ENCODE data around the gene MAN1A1.

Gene MAN1A1

DNA sequence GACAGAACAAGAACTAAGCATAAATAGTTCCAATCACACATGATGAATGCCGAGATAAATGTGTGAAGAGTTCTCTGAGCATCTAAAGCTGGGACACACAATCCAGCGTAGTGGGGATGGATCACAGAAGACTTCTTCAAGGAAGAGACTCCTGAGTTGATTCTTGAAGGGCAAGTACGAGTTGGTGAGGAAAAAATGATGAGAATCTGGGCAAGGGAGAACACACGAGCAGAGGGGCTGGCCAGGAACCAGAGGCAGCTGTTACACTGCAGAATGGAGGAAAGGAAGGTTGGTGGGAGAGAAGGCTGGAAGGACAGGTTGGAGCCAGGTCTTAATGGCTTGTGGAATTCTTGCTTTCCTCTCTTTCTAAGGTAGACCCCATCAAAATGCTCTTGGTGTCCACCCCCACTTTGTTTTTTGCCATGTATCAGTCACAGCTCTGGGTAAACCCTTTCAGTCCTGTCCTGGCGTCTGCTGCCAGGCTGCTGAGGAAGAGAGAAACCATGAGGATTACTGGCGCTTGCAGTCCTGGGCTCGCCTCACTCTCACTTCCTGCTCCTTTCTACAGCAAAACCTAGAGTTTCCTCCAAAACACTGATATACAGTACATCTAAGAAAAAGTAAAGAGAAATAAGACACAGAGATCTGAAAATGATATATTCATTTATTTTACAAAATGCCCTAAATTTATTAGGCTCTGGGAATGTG lies 143.5 kb downstream of the MAN1A1 start:
- no peak for DNase-seq (ENCODE audit: extremely low read depth, low read depth)
- TF ChIP-seq, protein P1, sequence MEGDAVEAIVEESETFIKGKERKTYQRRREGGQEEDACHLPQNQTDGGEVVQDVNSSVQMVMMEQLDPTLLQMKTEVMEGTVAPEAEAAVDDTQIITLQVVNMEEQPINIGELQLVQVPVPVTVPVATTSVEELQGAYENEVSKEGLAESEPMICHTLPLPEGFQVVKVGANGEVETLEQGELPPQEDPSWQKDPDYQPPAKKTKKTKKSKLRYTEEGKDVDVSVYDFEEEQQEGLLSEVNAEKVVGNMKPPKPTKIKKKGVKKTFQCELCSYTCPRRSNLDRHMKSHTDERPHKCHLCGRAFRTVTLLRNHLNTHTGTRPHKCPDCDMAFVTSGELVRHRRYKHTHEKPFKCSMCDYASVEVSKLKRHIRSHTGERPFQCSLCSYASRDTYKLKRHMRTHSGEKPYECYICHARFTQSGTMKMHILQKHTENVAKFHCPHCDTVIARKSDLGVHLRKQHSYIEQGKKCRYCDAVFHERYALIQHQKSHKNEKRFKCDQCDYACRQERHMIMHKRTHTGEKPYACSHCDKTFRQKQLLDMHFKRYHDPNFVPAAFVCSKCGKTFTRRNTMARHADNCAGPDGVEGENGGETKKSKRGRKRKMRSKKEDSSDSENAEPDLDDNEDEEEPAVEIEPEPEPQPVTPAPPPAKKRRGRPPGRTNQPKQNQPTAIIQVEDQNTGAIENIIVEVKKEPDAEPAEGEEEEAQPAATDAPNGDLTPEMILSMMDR (IDR thresholded peaks at IDR 0.05; ENCODE audit: low read depth, low read length): no peak

DNA sequence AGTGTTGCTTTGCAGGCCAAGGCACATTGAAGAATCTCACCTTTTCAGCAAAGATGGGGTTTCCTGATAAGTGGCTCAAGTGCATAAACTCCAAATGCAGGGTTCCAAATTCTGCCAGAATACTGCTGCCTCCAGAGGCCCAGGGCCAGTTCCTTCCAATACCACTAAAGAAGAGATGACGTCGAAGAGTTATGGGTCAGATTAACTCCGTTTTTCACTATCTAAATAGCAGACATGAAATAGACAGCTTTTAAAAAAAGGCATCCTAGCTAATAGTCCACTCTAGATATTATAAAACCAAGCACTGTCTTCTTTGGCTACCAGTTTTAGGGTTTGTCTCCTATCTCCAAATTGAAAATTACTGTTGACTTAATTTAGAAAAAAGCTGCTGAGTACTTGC lies 144.8 kb downstream of the MAN1A1 start:
- DNase-seq (ENCODE audit: extremely low read depth, low read depth): no peak
- TF ChIP-seq, protein P1 (IDR thresholded peaks at IDR 0.05; ENCODE audit: low read depth, low read length): no peak

DNA sequence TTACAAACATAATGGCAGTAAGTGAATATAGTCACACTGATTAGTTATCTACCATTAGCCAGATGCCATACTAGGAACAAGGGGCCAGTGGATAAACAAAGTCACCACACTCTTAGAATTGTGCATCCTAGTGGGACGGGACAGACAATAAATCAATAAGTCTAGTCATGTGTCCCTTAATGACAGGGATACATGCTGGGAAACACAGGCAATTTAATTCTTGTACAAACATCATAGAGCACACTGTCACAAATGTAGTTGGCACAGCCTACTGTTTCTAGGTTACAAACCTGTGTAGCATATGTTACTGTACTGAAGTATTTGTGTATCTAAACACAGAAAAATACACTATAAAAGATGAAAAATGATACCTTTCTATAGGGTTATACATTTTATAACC lies 148.1 kb downstream of the MAN1A1 start:
- no peak for DNase-seq (ENCODE audit: extremely low read depth, low read depth)
- TF ChIP-seq, protein P1 (IDR thresholded peaks at IDR 0.05; ENCODE audit: low read depth, low read length): no peak

DNA sequence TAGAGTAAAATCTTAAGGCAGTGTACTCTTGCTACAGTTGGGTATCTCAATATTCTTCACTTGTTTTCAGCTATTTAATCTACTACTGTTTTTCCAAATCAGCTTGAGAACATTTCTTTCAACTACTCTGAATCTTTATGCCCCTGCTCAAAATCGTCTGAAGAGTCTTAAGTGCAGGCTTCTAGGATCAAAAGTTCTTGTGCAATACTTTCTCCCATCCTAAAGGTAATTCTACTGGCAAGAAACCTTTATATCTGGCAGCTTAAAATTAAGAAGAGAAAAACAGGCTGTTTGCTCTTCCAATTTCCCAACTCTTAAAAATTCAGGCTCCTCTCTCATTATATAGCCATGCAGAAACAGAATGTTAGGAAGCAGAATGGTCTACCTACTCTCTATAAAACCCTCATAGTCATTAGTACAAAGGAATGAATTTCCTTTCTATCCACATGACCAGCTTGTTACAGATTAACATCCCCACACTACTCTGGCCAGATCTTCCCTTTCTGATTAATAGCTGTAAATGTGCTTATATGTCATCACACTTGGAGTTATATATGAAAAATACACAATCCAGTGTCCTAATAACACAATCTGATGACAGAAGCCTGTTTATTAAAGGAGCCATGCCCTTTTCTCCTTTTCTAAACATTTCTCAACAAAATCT lies 148.9 kb downstream of the MAN1A1 start:
- TF ChIP-seq, protein P1 (IDR thresholded peaks at IDR 0.05; ENCODE audit: low read depth, low read length): no peak
- DNase-seq (ENCODE audit: extremely low read depth, low read depth): no peak

DNA sequence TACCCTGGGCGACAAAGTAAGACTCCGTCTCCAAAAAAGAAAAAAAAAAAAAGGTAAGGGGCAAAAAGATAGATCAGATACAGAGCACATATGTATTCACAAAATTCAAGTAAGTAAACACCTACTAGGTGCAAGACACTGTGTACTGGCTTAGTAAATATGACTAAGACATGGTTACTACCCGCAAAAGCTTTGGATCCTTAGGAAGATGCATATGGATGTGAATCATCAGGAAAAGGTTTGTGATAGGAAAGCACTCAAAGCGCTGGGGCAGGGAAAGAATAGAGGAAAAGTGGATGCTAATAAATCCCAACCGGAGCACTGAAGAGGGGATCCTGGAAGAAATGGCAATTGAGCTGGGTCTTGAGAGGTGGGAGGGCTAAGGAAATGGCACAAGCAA lies 152.3 kb downstream of the MAN1A1 start:
- TF ChIP-seq, protein P1 (IDR thresholded peaks at IDR 0.05; ENCODE audit: low read depth, low read length): no peak
- DNase-seq (ENCODE audit: extremely low read depth, low read depth): no peak

DNA sequence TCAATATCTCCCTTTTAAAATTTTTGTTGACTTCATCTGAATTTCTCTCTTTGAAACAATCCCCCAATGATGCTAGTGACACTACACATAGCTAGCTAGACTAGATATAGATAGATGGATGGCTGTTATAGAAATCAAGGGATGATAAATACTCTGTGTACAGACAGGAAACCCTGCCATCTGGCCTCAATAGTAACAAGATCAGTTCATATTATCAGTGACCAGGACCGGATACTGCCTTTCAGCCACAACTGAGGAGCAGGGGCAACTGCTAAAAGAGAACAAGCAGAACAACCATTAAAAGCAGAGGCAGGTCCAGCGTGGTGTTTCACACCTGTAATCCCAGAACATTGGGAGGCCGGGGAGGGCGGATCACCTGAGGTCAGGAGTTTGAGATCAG lies 152.8 kb downstream of the MAN1A1 start:
- TF ChIP-seq, protein P1 (IDR thresholded peaks at IDR 0.05; ENCODE audit: low read depth, low read length): no peak
- DNase-seq (ENCODE audit: extremely low read depth, low read depth): no peak

DNA sequence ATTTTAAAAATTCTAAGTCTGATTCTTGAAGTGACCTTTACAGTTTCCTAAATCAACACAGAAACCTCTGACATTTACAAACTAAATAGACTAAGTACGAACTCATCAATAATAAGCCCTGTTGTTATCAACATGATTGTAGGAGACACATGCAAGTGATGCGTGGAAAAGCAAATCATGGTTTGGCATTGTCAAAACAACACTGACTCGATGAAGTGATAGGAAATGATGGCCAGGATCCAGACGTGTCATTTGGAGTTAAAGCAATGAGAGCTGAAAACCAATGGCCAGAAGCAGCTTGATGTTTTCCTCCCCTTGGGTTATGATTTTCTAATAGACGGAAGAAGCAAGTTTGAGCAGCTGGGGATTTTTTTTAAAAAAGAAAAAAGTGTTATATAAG lies 153.7 kb downstream of the MAN1A1 start:
- TF ChIP-seq, protein P1 (IDR thresholded peaks at IDR 0.05; ENCODE audit: low read depth, low read length): no peak
- peak; percentile 54 for DNase-seq (ENCODE audit: extremely low read depth, low read depth)
